Stomach (tissue), 9 donors: ENCODE results near the gene EN2. TPM values are rescaled to one million over a fixed set of nuclear protein-coding genes. Genes with fewer than 3 reads are reported as not detected.

Source experiments
- DNase-seq, 2 donors: peaks; one replicate each; pipeline versions ENCODE4 v3.0.0 to v3.0.0-alpha.2; 2013 to 2019
- H3K27ac ChIP-seq, 5 donors: fragments of 200-600 bp in 4 of 5; sonication (generic) in 4 of 5; one replicate each; pipeline ENCODE4 v1.5.1; 2013 to 2019; ENCODE audit warnings: mild to moderate bottlenecking in 1 of 5, moderate library complexity in 1 of 5
- H3K27me3 ChIP-seq, 3 donors: fragments of 200-600 bp; sonication (generic); one replicate each; pipeline ENCODE4 v1.5.1; 2017 to 2019; ENCODE audit warnings: mixed run types in 1 of 3
- H3K36me3 ChIP-seq, 4 donors: fragments of 200-600 bp; sonication (generic); 1 replicate in 3 of 4; 2 replicates in 1 of 4; pipeline ENCODE4 v1.5.1; 2016 to 2019
- H3K4me1 ChIP-seq, 4 donors: fragments of 200-600 bp; sonication (generic); one replicate each; pipeline ENCODE4 v1.5.1; 2016 to 2019
- H3K4me3 ChIP-seq, 4 donors: fragments of 200-600 bp; sonication (generic) in 3 of 4; one replicate each; pipeline ENCODE4 v1.5.1; 2016 to 2019; ENCODE audit warnings: mild to moderate bottlenecking in 1 of 4
- H3K9me3 ChIP-seq, 4 donors: fragments of 200-600 bp; sonication (generic); one replicate each; pipeline ENCODE4 v1.5.1; 2016 to 2019
- CTCF ChIP-seq, 7 experiments: fragments of 450-650 bp in 4 of 7; fragments of 200-600 bp in 3 of 7; sonication (generic) in 3 of 7; IDR thresholded peaks; one replicate each; pipeline ENCODE4 v1.5.1; 2016 to 2019; ENCODE audit warnings: antibody characterized with exemption in 7 of 7, control low read depth in 2 of 7, mild to moderate bottlenecking in 1 of 7
- EP300 ChIP-seq: sonication (generic); formaldehyde crosslinking; IDR thresholded peaks from one replicate; pipeline ENCODE4 v1.6.1; 2017; ENCODE audit warnings: antibody characterized with exemption
- POLR2A ChIP-seq, 4 donors: fragments of 450-650 bp; IDR thresholded peaks; one replicate each; pipeline ENCODE4 v1.6.1; 2016; ENCODE audit warnings: antibody characterized with exemption in 4 of 4, control low read depth in 2 of 4, mild to moderate bottlenecking in 1 of 4, moderate library complexity in 1 of 4
- POLR2AphosphoS5 ChIP-seq, 3 donors: sonication (generic); formaldehyde crosslinking; IDR thresholded peaks; one replicate each; pipeline ENCODE4 v1.6.1; 2016; ENCODE audit warnings: antibody characterized with exemption in 3 of 3
- WGBS, 5 donors: extraction: QIAGEN DNeasy Blood & Tissue Kit in 3 of 5; methylation state at CpG; one replicate each; pipeline versions ENCODE4 v1.1.5 to v1.1.7; 2013 to 2018; 5-methylcytosine and 5-hydroxymethylcytosine counted together
- intact Hi-C: fragments of 100-400 bp; cut with DNase I; formaldehyde crosslinking; loops from one replicate; pipeline ENCODE4 v1.15.1; 2023; ENCODE audit warnings: low total_unique reads
- polyA plus RNA-seq, 3 donors: library from polyadenylated mRNA; stranded (reverse); fragments of 200-250 nt; gene quantifications; one replicate each; pipeline ENCODE4 v1.2.3, GENCODE V29; 2013
- total RNA-seq, 5 donors: library from RNA; depleted of rRNA; stranded (reverse); fragments of >200 nt; gene quantifications; one replicate each; pipeline versions ENCODE4 v1.1.0 to v1.2.3, GENCODE V29; 2014 to 2016
- donor health status: healthy with polysubstance abuse.
- donor health status: Bipolar disorder and iron deficiency.
- donor health status: healthy.

EN2 gene
- total and polyA plus RNA-seq, 8 donors = 0.03 TPM; not detected in 7

GRCh38 chr7:155422151-155422550 is 35.8 kb upstream of the EN2 start:
- intact Hi-C loops = no loop called here
- WGBS, 5 donors = 61 to 81% (median 67%) methylated on average over 7 to 10 of the region's 10 CpGs
- Histone ChIP-seq H3K27me3 (peaks cover 0 to 90% (median 27%) of the 10 kb centered on the region in 3 donors), H3K4me3 (no peak overlapping the region), H3K27ac (no peak overlapping the region), H3K9me3 (no peaks in the 10 kb centered on the region), H3K36me3 (no peaks in the 10 kb centered on the region), H3K4me1 (no peaks in the 10 kb centered on the region)
- TF ChIP-seq POLR2AphosphoS5 (IDR thresholded peaks at IDR 0.05) (no peak), EP300 (no peak), POLR2A (IDR thresholded peaks at IDR 0.05) (no peak), CTCF (IDR thresholded peaks at IDR 0.05) (no peak)
- no peak for DNase-seq

- TF ChIP-seq EP300 (no peak), CTCF (IDR thresholded peaks at IDR 0.05) (no peak), POLR2AphosphoS5 (IDR thresholded peaks at IDR 0.05) (no peak), POLR2A (IDR thresholded peaks at IDR 0.05) (no peak)
- Histone ChIP-seq H3K27ac (no peak overlapping the region), H3K36me3 (no peaks in the 10 kb centered on the region), H3K4me3 (no peak overlapping the region), H3K9me3 (no peaks in the 10 kb centered on the region), H3K27me3 (peaks cover 0 to 91% (median 22%) of the 10 kb centered on the region in 3 donors), H3K4me1 (no peaks in the 10 kb centered on the region)
- intact Hi-C loops = no loop called here
- 67 to 80% (median 75%) methylated on average over 14 to 19 of the region's 19 CpGs for WGBS, 5 donors
- DNase-seq = no peak
Measured at GRCh38 chr7:155422599-155423336, 35.2 kb upstream of the EN2 start.

GRCh38 chr7:155423337-155424285 is 34.3 kb upstream of the EN2 start:
- intact Hi-C loops = no loop called here
- no peak for TF ChIP-seq EP300
- TF ChIP-seq POLR2A (IDR thresholded peaks at IDR 0.05) = no peak
- no peaks in the 10 kb centered on the region for H3K4me1 ChIP-seq
- no peaks in the 10 kb centered on the region for H3K36me3 ChIP-seq
- WGBS, 5 donors = 77 to 84% (median 80%) methylated on average over 23 to 24 of the region's 24 CpGs
- peaks cover 0 to under 1% (median 0%) of the 10 kb centered on the region in 4 donors for H3K9me3 ChIP-seq
- no peak overlapping the region for H3K4me3 ChIP-seq
- H3K27ac ChIP-seq = no peak overlapping the region
- H3K27me3 ChIP-seq = peaks cover 0 to 91% (median 17%) of the 10 kb centered on the region in 3 donors
- DNase-seq = no peak

- Histone ChIP-seq H3K27me3 (peaks cover 0 to 90% (median 14%) of the 10 kb centered on the region in 3 donors), H3K36me3 (no peaks in the 10 kb centered on the region), H3K4me1 (no peaks in the 10 kb centered on the region), H3K4me3 (no peak overlapping the region), H3K9me3 (peaks cover 0 to 6% (median under 1%) of the 10 kb centered on the region in 4 donors), H3K27ac (no peak overlapping the region)
- intact Hi-C loops = no loop called here
- WGBS, 5 donors = 71 to 88% (median 86%) methylated on average over 16 to 22 of the region's 22 CpGs
- TF ChIP-seq POLR2AphosphoS5 (IDR thresholded peaks at IDR 0.05) (no peak), EP300 (no peak), POLR2A (IDR thresholded peaks at IDR 0.05) (no peak), CTCF (IDR thresholded peaks at IDR 0.05) (no peak)
- DNase-seq = no peak
Measured at GRCh38 chr7:155424301-155425010, 33.5 kb upstream of the EN2 start.
